HG02973 (cell line): ENCODE measurements around the gene PDPK1.
"Not testable (repeated sequence)": the region's sequence is repeated elsewhere in the genome, so short reads cannot be mapped to it uniquely, and the experiment has no call there.

ENCODE experiments used
- ATAC-seq: cut with Tn5 transposase; IDR thresholded peaks from one replicate; pipeline ENCODE4 v1.9.1; 2021; ENCODE audit warnings: moderate library complexity; ENCODE audit not compliant: unreplicated experiment

The PDPK1 gene

DNA sequence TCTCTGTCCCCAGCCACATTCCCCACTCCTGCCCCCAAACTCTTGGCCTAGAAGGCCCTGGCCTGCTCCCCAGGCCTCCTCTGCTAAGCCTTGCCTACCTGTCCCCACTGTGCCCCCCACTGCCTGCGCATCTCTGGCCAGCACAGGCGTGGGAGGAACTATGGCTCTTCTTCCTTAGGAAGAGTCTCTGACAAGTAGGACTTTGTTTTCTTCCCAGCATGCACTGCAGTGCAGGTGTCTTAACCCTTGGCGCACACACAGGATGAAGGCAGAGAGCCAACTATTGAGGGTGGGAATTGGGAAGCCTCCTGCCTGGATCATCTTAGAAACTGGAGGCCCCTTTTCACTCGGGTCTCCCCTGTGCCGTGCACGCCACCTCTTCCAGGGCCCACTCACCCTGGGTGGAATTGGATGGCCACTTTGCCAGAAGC is 14.0 kb upstream of the PDPK1 start:
- no peak for ATAC-seq

DNA sequence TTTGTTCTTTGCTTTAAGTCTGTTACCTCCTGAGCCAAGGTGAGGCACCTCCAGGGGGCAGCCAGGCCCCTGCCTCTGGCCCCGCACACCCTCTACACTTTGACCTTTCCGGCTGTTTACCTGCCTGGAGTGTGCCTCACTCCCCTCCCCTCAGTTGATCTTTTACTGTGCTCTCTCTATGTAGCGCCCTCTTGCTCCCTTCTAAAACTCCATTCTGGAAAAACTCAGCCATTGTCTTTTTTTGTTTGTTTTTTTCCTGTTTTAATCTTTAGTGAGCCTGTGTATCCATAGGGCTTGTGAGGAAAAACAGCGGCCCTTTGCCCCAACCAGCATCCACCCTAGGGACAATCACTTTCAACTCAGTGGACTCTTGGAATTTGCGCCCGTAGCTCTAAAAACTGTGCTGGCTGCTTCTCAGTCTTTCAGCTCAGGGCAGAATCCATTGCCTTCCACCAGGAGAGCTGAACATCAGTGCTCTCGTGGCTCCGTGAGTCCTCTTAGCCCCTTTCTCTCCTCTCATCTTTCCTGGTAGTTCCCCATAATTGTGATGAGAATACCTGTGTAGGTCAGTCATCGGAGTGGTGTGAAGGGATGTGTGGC is 13.4 kb upstream of the PDPK1 start:
- no peak for ATAC-seq

- no peak for ATAC-seq
Observed at GRCh38 chr16:2526135-2526534, 11.7 kb upstream of the PDPK1 start.

DNA sequence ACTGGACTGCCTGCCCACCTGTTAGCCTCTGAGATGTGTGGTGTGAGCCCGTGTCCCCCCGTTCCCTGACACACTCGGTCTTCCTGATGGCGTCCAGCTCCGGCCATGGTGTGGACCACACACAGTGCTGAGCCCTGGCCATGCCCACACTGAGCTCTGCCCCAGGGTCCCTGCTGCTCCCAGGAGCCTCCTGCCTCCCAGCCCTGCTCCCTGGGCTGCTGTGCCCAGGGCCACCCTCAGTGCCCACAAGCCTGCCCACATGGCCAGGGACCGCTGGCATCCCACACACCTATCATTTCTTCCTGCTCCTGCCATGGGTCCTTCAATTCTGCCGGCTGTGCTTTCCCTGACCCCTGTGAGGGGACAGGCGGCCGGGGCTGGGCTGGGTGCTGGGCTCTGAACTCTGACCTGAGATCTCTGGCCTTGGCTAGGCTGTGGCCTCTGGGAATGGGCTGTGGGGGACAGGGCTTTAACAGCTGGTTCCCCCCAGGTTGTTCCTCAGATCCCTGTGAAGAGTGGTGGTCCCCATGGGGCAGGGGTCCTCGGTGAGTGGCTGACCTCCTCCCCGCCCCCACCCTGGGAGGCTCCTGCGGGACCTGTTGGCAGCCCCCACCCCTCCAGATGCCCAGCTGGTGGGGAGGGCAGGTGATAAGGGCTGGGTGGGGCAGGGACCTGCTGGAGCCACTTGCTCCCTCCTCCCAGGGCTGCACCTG is 10.6 kb upstream of the PDPK1 start:
- no peak for ATAC-seq

GRCh38 chr16:2527784-2528100 is 10.1 kb upstream of the PDPK1 start:
- no peak for ATAC-seq

GRCh38 chr16:2528161-2529060 is 9.4 kb upstream of the PDPK1 start:
- ATAC-seq, result no peak

- no peak for ATAC-seq
Observed at GRCh38 chr16:2529061-2529931, 8.5 kb upstream of the PDPK1 start.

- ATAC-seq, result no peak
Observed at GRCh38 chr16:2529961-2530628, 7.7 kb upstream of the PDPK1 start.

- ATAC-seq, result no peak
Observed at GRCh38 chr16:2530629-2531318, 7.0 kb upstream of the PDPK1 start.

- ATAC-seq, result no peak
Observed at GRCh38 chr16:2531371-2531695, 6.5 kb upstream of the PDPK1 start, which contains the start of gene CEMP1. CEMP1 (minus strand) TSS chr16:2531408; CDS start chr16:2531073, 335 bp downstream.

GRCh38 chr16:2531696-2532493 is 5.9 kb upstream of the PDPK1 start:
- ATAC-seq, result peak; percentile 74

DNA sequence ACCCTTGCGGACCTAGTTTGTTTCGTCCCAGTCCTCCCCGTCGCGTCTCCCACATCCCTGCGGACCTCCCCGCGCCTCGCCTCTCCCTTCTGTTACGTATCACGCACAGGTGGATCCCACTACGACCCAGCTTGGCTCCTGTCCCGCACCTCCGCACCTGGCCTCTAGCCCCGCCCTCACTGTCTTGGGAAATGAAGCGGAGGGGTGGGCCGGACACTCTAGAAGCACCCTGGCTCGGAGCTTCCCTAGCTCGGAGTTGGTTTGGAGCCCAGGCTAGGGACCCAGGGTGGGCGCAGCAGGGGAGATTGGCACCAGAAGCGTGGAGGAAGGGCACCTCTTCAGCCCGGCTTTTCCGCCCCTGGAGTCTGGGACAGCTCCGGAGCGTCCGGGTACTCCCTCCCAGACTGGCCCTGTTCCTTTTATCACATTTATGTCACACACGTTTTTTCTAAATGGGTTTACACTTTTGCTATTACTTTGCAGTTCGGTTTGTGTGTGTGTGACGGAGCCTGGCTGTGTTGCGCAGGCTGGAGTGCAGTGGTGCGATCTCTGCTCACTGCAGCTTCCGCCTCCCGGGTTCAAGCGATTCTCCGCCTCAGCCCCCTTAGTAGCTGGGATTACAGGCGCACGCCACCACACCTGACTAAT is 5.2 kb upstream of the PDPK1 start:
- ATAC-seq, result no peak

DNA sequence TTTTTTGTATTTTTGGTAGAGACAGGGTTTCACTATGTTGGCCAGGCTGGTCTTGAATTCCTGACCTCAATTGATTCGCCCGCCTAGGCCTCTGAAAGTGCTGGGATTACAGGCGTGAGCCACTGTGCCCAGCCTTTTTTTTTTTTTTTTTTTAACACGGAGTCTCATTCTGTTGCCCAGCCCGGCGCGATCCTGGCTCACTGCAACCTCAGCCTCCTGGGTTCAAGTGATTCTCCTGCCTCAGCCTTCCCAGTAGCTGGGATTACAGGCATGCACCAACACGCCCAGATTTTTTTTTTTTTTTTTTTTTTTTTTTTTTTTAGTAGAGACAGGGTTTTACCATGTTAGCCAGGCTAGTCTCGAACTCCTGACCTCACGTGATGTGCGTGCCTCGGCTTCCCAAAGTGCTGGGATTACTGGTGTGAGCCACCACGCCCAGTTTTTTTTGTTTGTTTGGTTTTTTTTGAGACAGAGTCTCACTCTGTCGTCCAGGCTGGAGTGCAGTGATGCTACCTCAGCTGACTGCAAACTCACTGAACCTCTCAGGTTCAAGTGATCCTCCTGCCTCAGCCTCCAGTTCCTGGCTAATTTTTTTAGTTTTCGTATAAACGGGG is 4.6 kb upstream of the PDPK1 start:
- ATAC-seq, result not testable (repeated sequence)

DNA sequence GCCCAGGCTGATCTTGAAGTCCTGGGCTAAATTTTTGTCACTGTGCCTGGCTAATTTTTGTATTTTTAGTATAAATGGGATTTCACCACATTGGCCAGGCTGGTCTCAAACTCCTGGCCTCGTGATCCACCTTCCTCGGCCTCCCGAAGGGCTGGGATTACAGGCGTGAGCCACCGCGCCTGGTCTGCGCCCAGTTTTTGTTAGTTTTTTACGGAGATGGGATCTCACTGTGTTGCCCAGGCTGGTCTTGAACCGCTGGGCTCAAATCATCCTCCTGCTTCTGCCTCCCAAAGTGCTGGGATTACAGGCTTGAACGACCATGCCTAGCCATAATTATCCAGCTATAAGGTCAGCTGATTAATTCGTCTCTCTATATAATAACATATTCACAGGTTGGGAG is 3.9 kb upstream of the PDPK1 start:
- ATAC-seq, result no peak

- not testable (repeated sequence) for ATAC-seq
Observed at GRCh38 chr16:2534335-2534734, 3.5 kb upstream of the PDPK1 start.

GRCh38 chr16:2535625-2536013 is 2.2 kb upstream of the PDPK1 start:
- ATAC-seq, result no peak

DNA sequence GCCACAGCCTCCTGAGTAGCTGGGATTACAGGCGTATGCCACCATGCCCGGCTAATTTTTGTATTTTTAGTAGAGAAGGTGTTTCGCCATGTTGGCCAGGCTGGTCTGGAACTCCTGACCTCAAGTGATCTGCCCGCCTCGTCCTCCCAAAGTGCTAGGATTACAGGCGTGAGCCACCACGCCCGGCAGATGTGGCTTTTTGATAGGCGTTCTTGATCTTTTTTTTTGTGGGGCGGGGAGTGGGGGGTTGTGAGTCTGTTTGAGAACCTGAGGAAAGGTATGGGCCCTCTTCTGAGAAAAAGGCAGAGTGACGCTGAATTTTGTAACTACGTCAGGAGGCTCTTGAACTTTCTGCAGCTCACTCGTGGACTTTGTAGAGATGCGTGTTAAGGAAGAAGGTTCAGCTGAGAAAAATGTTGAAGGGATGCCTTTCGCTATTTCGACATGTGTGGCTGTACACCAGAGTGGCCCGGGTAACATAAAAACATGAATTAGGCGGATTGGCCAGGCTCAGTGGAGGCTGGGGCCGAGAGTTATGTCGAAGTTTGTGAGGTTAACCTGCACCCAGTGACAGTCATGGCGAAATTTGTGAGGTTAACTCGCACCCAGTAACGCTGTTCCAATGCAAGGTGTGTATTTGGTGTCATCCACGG is 1.5 kb downstream of the PDPK1 start:
- ATAC-seq, result not testable (repeated sequence)
